HepG2 (cell line): ENCODE measurements around the gene GOT2. TPM values are rescaled to one million over a fixed set of nuclear protein-coding genes. Genes with fewer than 3 reads are reported as not detected.

ENCODE experiments used
- ADNP ChIP-seq: sonication (generic); formaldehyde crosslinking; IDR thresholded peaks from 2 replicates; pipeline ENCODE4 v1.4.0; 2020; ENCODE audit warnings: missing genetic modification reagents
- ARID4A ChIP-seq: sonication (generic); formaldehyde crosslinking; IDR thresholded peaks from 2 replicates; pipeline ENCODE4 v1.5.0; 2020; ENCODE audit warnings: mild to moderate bottlenecking, missing genetic modification reagents, borderline replicate concordance
- CAMTA2 ChIP-seq: sonication (generic); formaldehyde crosslinking; IDR thresholded peaks from 2 replicates; pipeline ENCODE4 v1.4.0; 2020; ENCODE audit warnings: mild to moderate bottlenecking, missing genetic modification reagents, borderline replicate concordance
- CEBPB ChIP-seq: IDR thresholded peaks from 2 replicates; pipeline ENCODE4 v1.6.1; 2011; ENCODE audit warnings: low read depth, low read length, improper control_type of control experiment, borderline replicate concordance
- CEBPG ChIP-seq: IDR thresholded peaks from 2 replicates; pipeline ENCODE4 v1.6.1; 2016
- GATAD2A ChIP-seq: IDR thresholded peaks from 2 replicates; pipeline ENCODE4 v1.6.1; 2016
- KDM4B ChIP-seq: sonication (generic); formaldehyde crosslinking; IDR thresholded peaks from 2 replicates; pipeline ENCODE4 v1.4.0; 2020; ENCODE audit warnings: missing genetic modification reagents
- MAZ ChIP-seq, 2 experiments: sonication (generic) in 1 of 2; formaldehyde crosslinking in 1 of 2; IDR thresholded peaks; 2 replicates each; pipeline versions ENCODE4 v1.5.0 to v1.6.1; 2012 to 2020; ENCODE audit warnings: low read depth in 2 of 2, mild to moderate bottlenecking in 2 of 2, borderline replicate concordance in 1 of 2, improper control_type of control experiment in 1 of 2, low read length in 1 of 2, missing genetic modification reagents in 1 of 2, moderate library complexity in 1 of 2
- PBX2 ChIP-seq: IDR thresholded peaks from 2 replicates; pipeline ENCODE4 v1.6.1; 2016; ENCODE audit warnings: control low read depth
- PREB ChIP-seq: sonication (generic); formaldehyde crosslinking; IDR thresholded peaks from 2 replicates; pipeline ENCODE4 v1.4.0; 2020; ENCODE audit warnings: missing genetic modification reagents
- TCF7L2 ChIP-seq: IDR thresholded peaks from 2 replicates; pipeline ENCODE4 v1.6.1; 2011; ENCODE audit warnings: mild to moderate bottlenecking, low read depth, low read length, moderate library complexity
- ZNF224 ChIP-seq: sonication (generic); formaldehyde crosslinking; IDR thresholded peaks from 2 replicates; pipeline ENCODE4 v1.5.0; 2020; ENCODE audit warnings: mild to moderate bottlenecking, missing genetic modification reagents
- ZNF513 ChIP-seq: sonication (generic); formaldehyde crosslinking; conservative IDR thresholded peaks from 2 replicates; pipeline ENCODE4 v1.5.0; 2020; ENCODE audit warnings: missing genetic modification reagents
- ZNF616 ChIP-seq: sonication (generic); formaldehyde crosslinking; IDR thresholded peaks from 2 replicates; pipeline ENCODE4 v1.5.0; 2020; ENCODE audit warnings: low read depth, mild to moderate bottlenecking, missing genetic modification reagents
- ZNF7 ChIP-seq: IDR thresholded peaks from 2 replicates; pipeline ENCODE4 v1.6.1; 2016; ENCODE audit warnings: missing biosample characterization, missing genetic modification reagents
- ZNF891 ChIP-seq: sonication (generic); formaldehyde crosslinking; IDR thresholded peaks from 2 replicates; pipeline ENCODE4 v1.5.0; 2020; ENCODE audit warnings: mild to moderate bottlenecking, missing genetic modification reagents
- polyA plus RNA-seq, 8 experiments: library from polyadenylated mRNA; depleted of rRNA in 3 of 8; stranded (reverse) in 7 of 8; unstranded in 1 of 8; fragments of >200 nt; fragmentation: Illumina TruSeq in 4 of 8; extraction: Trizol in 4 of 8; gene quantifications; 2 replicates each; pipeline versions ENCODE4 v1.2.1 to v1.2.3, GENCODE V29; 2011 to 2016; ENCODE audit warnings: low read depth in 4 of 8, missing spikeins in 1 of 8, mixed read lengths in 1 of 8; ENCODE audit not compliant: insufficient read depth in 1 of 8
- total RNA-seq, 5 experiments: library from RNA; depleted of rRNA; stranded (reverse); fragments of >200 nt; fragmentation: Illumina TruSeq; extraction: Trizol; gene quantifications; 2 replicates each; pipeline ENCODE4 v1.2.3, GENCODE V29; 2016; ENCODE audit warnings: low read depth in 1 of 5
- TF ChIP-seq, protein P1 (sequence below): sonication (generic); formaldehyde crosslinking; IDR thresholded peaks from 2 replicates; pipeline ENCODE4 v1.5.1; 2020; ENCODE audit warnings: missing genetic modification reagents, mild to moderate bottlenecking, borderline replicate concordance
- TF ChIP-seq, protein P2 (sequence below): IDR thresholded peaks from 2 replicates; pipeline ENCODE4 v1.6.1; 2012; ENCODE audit warnings: inconsistent platforms
- TF ChIP-seq, protein P3 (sequence below): sonication (generic); formaldehyde crosslinking; IDR thresholded peaks from 2 replicates; pipeline ENCODE4 v1.4.0; 2020; ENCODE audit warnings: missing genetic modification reagents, mild to moderate bottlenecking, borderline replicate concordance

GOT2 gene
- total and polyA plus RNA-seq, 2 of the 13 experiments (the other 11 are each of a cell fraction or from before 2014, with no cell fraction given) = 32.6 to 121 TPM

GRCh38 chr16:58685084-58685449 is 49.0 kb downstream of the GOT2 start (continued):
- TF ChIP-seq, protein P1, sequence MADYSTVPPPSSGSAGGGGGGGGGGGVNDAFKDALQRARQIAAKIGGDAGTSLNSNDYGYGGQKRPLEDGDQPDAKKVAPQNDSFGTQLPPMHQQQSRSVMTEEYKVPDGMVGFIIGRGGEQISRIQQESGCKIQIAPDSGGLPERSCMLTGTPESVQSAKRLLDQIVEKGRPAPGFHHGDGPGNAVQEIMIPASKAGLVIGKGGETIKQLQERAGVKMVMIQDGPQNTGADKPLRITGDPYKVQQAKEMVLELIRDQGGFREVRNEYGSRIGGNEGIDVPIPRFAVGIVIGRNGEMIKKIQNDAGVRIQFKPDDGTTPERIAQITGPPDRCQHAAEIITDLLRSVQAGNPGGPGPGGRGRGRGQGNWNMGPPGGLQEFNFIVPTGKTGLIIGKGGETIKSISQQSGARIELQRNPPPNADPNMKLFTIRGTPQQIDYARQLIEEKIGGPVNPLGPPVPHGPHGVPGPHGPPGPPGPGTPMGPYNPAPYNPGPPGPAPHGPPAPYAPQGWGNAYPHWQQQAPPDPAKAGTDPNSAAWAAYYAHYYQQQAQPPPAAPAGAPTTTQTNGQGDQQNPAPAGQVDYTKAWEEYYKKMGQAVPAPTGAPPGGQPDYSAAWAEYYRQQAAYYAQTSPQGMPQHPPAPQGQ = no peak
- TF ChIP-seq ZNF224 (no peak), KDM4B (CRISPR knock-in tag) (no peak), MAZ (IDR thresholded peaks at IDR 0.05; ENCODE audit: borderline replicate concordance, low read depth, low read length) (no peak), MAZ (CRISPR knock-in tag; IDR thresholded peaks at IDR 0.05; ENCODE audit: low read depth) (no peak), CEBPG (CRISPR knock-in tag) (peak; percentile 56), ZNF7 (CRISPR knock-in tag) (0 out of 2 replicates have a peak, but pooled peaks have one; percentile 25), CAMTA2 (CRISPR knock-in tag) (no peak), ZNF513 (CRISPR knock-in tag) (no peak), PBX2 (CRISPR knock-in tag) (peak; percentile 56; the same call in 1 of the 2 replicates), GATAD2A (CRISPR knock-in tag) (peak; percentile 24; the same call in 1 of the 2 replicates), ARID4A (CRISPR knock-in tag) (no peak), PREB (CRISPR knock-in tag) (no peak), ADNP (no peak), TCF7L2 (no peak), ZNF616 (no peak), CEBPB (no peak), ZNF891 (CRISPR knock-in tag) (no peak)
- TF ChIP-seq, protein P2, sequence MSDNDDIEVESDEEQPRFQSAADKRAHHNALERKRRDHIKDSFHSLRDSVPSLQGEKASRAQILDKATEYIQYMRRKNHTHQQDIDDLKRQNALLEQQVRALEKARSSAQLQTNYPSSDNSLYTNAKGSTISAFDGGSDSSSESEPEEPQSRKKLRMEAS = no peak
- TF ChIP-seq, protein P3, sequence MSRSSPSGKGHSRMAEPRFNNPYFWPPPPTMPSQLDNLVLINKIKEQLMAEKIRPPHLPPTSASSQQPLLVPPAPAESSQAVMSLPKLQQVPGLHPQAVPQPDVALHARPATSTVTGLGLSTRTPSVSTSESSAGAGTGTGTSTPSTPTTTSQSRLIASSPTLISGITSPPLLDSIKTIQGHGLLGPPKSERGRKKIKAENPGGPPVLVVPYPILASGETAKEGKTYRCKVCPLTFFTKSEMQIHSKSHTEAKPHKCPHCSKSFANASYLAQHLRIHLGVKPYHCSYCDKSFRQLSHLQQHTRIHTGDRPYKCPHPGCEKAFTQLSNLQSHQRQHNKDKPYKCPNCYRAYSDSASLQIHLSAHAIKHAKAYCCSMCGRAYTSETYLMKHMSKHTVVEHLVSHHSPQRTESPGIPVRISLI = peak; percentile 72
